CD4-positive, alpha-beta memory T cell (primary cell): ENCODE measurements around the gene TPI1. TPM values are rescaled to one million over a fixed set of nuclear protein-coding genes. Genes with fewer than 3 reads are reported as not detected.
A peak's percentile ranks its signal among the peaks of the same experiment; 100 is the strongest.
"Not testable (repeated sequence)": the region's sequence is repeated elsewhere in the genome, so short reads cannot be mapped to it uniquely, and the experiment has no call there.

ENCODE experiments used
- CTCF ChIA-PET: fragments of 350-600 bp; sonication (Branson Sonifier 250); formaldehyde crosslinking; loops from one replicate; lab custom pipeline; 2021; ENCODE audit warnings: inconsistent platforms; ENCODE audit not compliant: partially characterized antibody; lab: Charles Lee
- POLR2A ChIA-PET: fragments of 350-600 bp; sonication (Branson Sonifier 250); formaldehyde crosslinking; loops from one replicate; lab custom pipeline; 2021; ENCODE audit not compliant: partially characterized antibody; lab: Charles Lee
- DNase-seq, 5 donors: peaks; one replicate each; pipeline versions ENCODE4 v3.0.0 to v3.0.0-alpha.2; 2020 to 2022; ENCODE audit warnings: mixed read lengths in 1 of 5
- H3K27ac ChIP-seq: one replicate; pipeline ENCODE4 v1.7.0; 2013; ENCODE audit warnings: low read depth, low read length
- H3K27me3 ChIP-seq: 2 replicates; pipeline ENCODE4 v1.7.0; 2013; ENCODE audit warnings: mild to moderate bottlenecking, low read length, moderate library complexity; ENCODE audit not compliant: insufficient read depth
- H3K36me3 ChIP-seq: 2 replicates; pipeline ENCODE4 v1.7.0; 2013; ENCODE audit warnings: mild to moderate bottlenecking, low read length, moderate library complexity; ENCODE audit not compliant: insufficient read depth
- H3K4me1 ChIP-seq: 2 replicates; pipeline ENCODE4 v1.7.0; 2013; ENCODE audit warnings: mild to moderate bottlenecking, low read length, moderate library complexity; ENCODE audit not compliant: insufficient read depth
- H3K4me3 ChIP-seq, 2 donors: one replicate each; pipeline ENCODE4 v1.7.0; 2013; ENCODE audit warnings: low read length in 2 of 2, mild to moderate bottlenecking in 1 of 2
- H3K9me3 ChIP-seq, 2 donors: one replicate each; pipeline ENCODE4 v1.7.0; 2013; ENCODE audit warnings: low read length in 2 of 2, control low read depth in 1 of 2; ENCODE audit not compliant: control insufficient read depth in 1 of 2
- H3K27ac Mint-ChIP-seq, 7 donors: one replicate each; pipeline ENCODE4 v1.8.0; 2020 to 2021; ENCODE audit warnings: mixed read lengths in 7 of 7, mild to moderate bottlenecking in 6 of 7, inconsistent platforms in 3 of 7, moderate library complexity in 3 of 7
- H3K27me3 Mint-ChIP-seq, 2 donors: one replicate each; pipeline ENCODE4 v1.8.0; 2020 to 2021; ENCODE audit warnings: mixed read lengths in 2 of 2
- H3K36me3 Mint-ChIP-seq, 2 donors: one replicate each; pipeline ENCODE4 v1.8.0; 2020 to 2021; ENCODE audit warnings: mixed read lengths in 2 of 2, inconsistent platforms in 1 of 2, mild to moderate bottlenecking in 1 of 2
- H3K4me1 Mint-ChIP-seq, 4 donors: one replicate each; pipeline ENCODE4 v1.8.0; 2020 to 2021; ENCODE audit warnings: mixed read lengths in 4 of 4, mild to moderate bottlenecking in 1 of 4
- H3K4me3 Mint-ChIP-seq, 8 donors: one replicate each; pipeline ENCODE4 v1.8.0; 2020 to 2021; ENCODE audit warnings: mixed read lengths in 8 of 8, mild to moderate bottlenecking in 7 of 8, moderate library complexity in 6 of 8, inconsistent platforms in 3 of 8
- H3K9me3 Mint-ChIP-seq, 8 donors: one replicate each; pipeline ENCODE4 v1.8.0; 2020 to 2021; ENCODE audit warnings: mixed read lengths in 8 of 8, mild to moderate bottlenecking in 5 of 8, inconsistent platforms in 3 of 8, moderate library complexity in 1 of 8
- intact Hi-C: fragments of 100-400 bp; cut with micrococcal nuclease; formaldehyde crosslinking; loops from one replicate; pipeline ENCODE4 v1.15.1; 2023
- polyA plus RNA-seq, 2 donors: library from polyadenylated mRNA; unstranded; fragments of 300-500 nt; fragmentation: Illumina TruSeq; gene quantifications; one replicate each; pipeline ENCODE4 v1.2.3, GENCODE V29; 2021
- total RNA-seq, 2 experiments: library from RNA; stranded (reverse); gene quantifications; one replicate each; pipeline ENCODE4 v1.2.3, GENCODE V29; 2021

The TPI1 gene
- total and polyA plus RNA-seq, 4 experiments from 2014 or later = 155 to 777 (median 368) TPM

- Histone ChIP-seq H3K36me3 (peaks cover 80% of the 10 kb centered on the region), H3K27me3 (no peaks in the 10 kb centered on the region), H3K4me1 (peaks cover 1% of the 10 kb centered on the region), H3K9me3 (no peaks in the 10 kb centered on the region), H3K27ac (no peak overlapping the region), H3K4me3 (no peak overlapping the region)
- Mint-ChIP-seq H3K9me3 (no peaks in the 10 kb centered on the region), H3K27ac (peak overlapping the region in 1 of 7 donors; percentile 42), H3K36me3 (peaks cover 63 to 71% of the 10 kb centered on the region in 2 donors), H3K4me3 (no peak overlapping the region), H3K27me3 (no peaks in the 10 kb centered on the region), H3K4me1 (peaks cover 0 to 6% (median 2%) of the 10 kb centered on the region in 4 donors)
- intact Hi-C loops = no loop called here
- DNase-seq = peak in 1 of 5 donors; percentile 9
- CTCF ChIA-PET = interaction anchor here (1.3 to 2.5 kb wide), 3 partner anchors 9 to 31 kb away, joined by 5 to 17 read pairs (median 8); partner anchors contain the start of gene SPSB2
- POLR2A ChIA-PET = interaction anchor here (1.0 to 1.1 kb wide), 2 partner anchors 9 to 12 kb away, joined by 3 to 4 read pairs; partner anchors contain the start of gene CDCA3
Measured at GRCh38 chr12:6860116-6860515, 7.2 kb upstream of the TPI1 start.

DNA sequence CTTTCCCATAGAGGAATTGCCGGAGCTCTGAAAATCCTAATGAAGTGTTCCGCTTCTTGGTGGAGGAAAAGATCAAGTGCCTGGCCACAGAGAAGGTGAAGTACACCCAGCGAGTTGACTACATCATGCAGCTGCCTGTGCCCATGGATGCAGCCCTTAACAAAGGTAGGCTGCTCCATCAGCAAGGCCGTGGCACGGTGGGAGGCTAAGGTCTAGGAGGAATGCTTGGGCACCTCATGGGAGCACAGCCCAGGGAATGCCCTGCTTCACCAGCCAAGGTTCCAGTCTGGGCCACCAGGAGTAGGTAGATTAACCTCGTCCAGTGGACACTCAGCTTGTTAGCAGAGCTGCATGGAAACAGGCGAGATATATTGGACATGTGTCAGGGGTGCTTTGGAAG lies 6.4 kb upstream of the TPI1 start:
- H3K4me3 Mint-ChIP-seq = no peak overlapping the region
- Histone ChIP-seq H3K36me3 (peaks cover 71% of the 10 kb centered on the region), H3K27ac (no peak overlapping the region), H3K4me1 (no peaks in the 10 kb centered on the region), H3K9me3 (no peaks in the 10 kb centered on the region), H3K4me3 (no peak overlapping the region), H3K27me3 (no peaks in the 10 kb centered on the region)
- no peak for DNase-seq
- H3K4me1 Mint-ChIP-seq = peaks cover 0 to 6% (median under 1%) of the 10 kb centered on the region in 4 donors
- peaks cover 60 to 74% of the 10 kb centered on the region in 2 donors for H3K36me3 Mint-ChIP-seq
- no peaks in the 10 kb centered on the region for H3K27me3 Mint-ChIP-seq
- intact Hi-C loops = no loop called here
- POLR2A ChIA-PET = interaction anchor here (1.0 to 1.4 kb wide), 2 partner anchors 12 to 25 kb away, joined by 3 to 5 read pairs; partner anchors contain the start of gene SPSB2
- H3K27ac Mint-ChIP-seq = peak overlapping the region in 1 of 7 donors; percentile 23
- H3K9me3 Mint-ChIP-seq = no peaks in the 10 kb centered on the region
- CTCF ChIA-PET = interaction anchor here (1.7 to 2.5 kb wide), 2 partner anchors 9 to 11 kb away, joined by 8 to 17 read pairs; partner anchors contain the start of gene SPSB2

- H3K27ac ChIP-seq = no peak overlapping the region
- H3K4me1 ChIP-seq = peaks cover 1% of the 10 kb centered on the region
- H3K36me3 Mint-ChIP-seq = peaks cover 59 to 74% of the 10 kb centered on the region in 2 donors
- DNase-seq = no peak
- no peaks in the 10 kb centered on the region for H3K9me3 ChIP-seq
- no peak overlapping the region for H3K4me3 Mint-ChIP-seq
- H3K36me3 ChIP-seq = peaks cover 67% of the 10 kb centered on the region
- intact Hi-C loops = no loop called here
- H3K4me1 Mint-ChIP-seq = peaks cover under 1 to 6% (median under 1%) of the 10 kb centered on the region in 4 donors
- ChIA-PET POLR2A (interaction anchor here (1.0 to 1.4 kb wide), 2 partner anchors 11 to 26 kb away, joined by 3 to 5 read pairs; partner anchors contain the start of gene SPSB2), CTCF (interaction anchor here (1.1 to 2.5 kb wide), 2 partner anchors 9 to 11 kb away, joined by 4 to 17 read pairs; partner anchors contain the start of gene SPSB2)
- H3K4me3 ChIP-seq = no peak overlapping the region
- no peaks in the 10 kb centered on the region for H3K27me3 Mint-ChIP-seq
- no peak overlapping the region for H3K27ac Mint-ChIP-seq
- no peaks in the 10 kb centered on the region for H3K9me3 Mint-ChIP-seq
- H3K27me3 ChIP-seq = no peaks in the 10 kb centered on the region
Measured at GRCh38 chr12:6861391-6861790, 5.9 kb upstream of the TPI1 start.

GRCh38 chr12:6863033-6863432 lies 4.3 kb upstream of the TPI1 start:
- intact Hi-C loops = no loop called here

GRCh38 chr12:6863586-6864321 lies 3.6 kb upstream of the TPI1 start:
- peaks cover 43 to 72% of the 10 kb centered on the region in 2 donors for H3K36me3 Mint-ChIP-seq
- peaks cover 43% of the 10 kb centered on the region for H3K36me3 ChIP-seq
- H3K4me3 Mint-ChIP-seq = no peak overlapping the region
- no peak for DNase-seq
- intact Hi-C loops = no loop called here
- no peaks in the 10 kb centered on the region for H3K27me3 Mint-ChIP-seq
- POLR2A ChIA-PET = interaction anchor here (0.9 to 11.0 kb wide), 4 partner anchors 9 to 84 kb away, joined by 3 to 270 read pairs (median 6); partner anchors contain the start of genes C12orf57, CDCA3, RNU7-1 and SPSB2
- no peak overlapping the region for H3K4me3 ChIP-seq
- no peak overlapping the region for H3K27ac ChIP-seq
- CTCF ChIA-PET = interaction anchor here (1.0 to 1.2 kb wide), 4 partner anchors 8 to 28 kb away, joined by 3 read pairs; partner anchors contain the start of gene SPSB2
- peaks cover 9 to 20% (median 13%) of the 10 kb centered on the region in 4 donors for H3K4me1 Mint-ChIP-seq
- no peaks in the 10 kb centered on the region for H3K9me3 ChIP-seq
- peaks cover 15% of the 10 kb centered on the region for H3K4me1 ChIP-seq
- H3K27ac Mint-ChIP-seq = peak overlapping the region in 2 of 7 donors; percentile 27 to 53
- H3K9me3 Mint-ChIP-seq = no peaks in the 10 kb centered on the region
- no peaks in the 10 kb centered on the region for H3K27me3 ChIP-seq

More at GRCh38 chr12:6863033-6863432, 4.3 kb upstream of the TPI1 start:
- H3K27me3 Mint-ChIP-seq = no peaks in the 10 kb centered on the region
- Histone ChIP-seq H3K27me3 (no peaks in the 10 kb centered on the region), H3K27ac (no peak overlapping the region), H3K4me1 (peaks cover 8% of the 10 kb centered on the region), H3K9me3 (no peaks in the 10 kb centered on the region), H3K36me3 (peaks cover 50% of the 10 kb centered on the region), H3K4me3 (no peak overlapping the region)
- no peak overlapping the region for H3K4me3 Mint-ChIP-seq
- H3K27ac Mint-ChIP-seq = peak overlapping the region in 1 of 7 donors; percentile 47
- POLR2A ChIA-PET = interaction anchor here (0.9 to 1.0 kb wide), 2 partner anchors 28 to 85 kb away, joined by 3 read pairs; no protein-coding TSS in a partner anchor
- DNase-seq = no peak
- no peaks in the 10 kb centered on the region for H3K9me3 Mint-ChIP-seq
- peaks cover 46 to 68% of the 10 kb centered on the region in 2 donors for H3K36me3 Mint-ChIP-seq
- peaks cover 3 to 12% (median 6%) of the 10 kb centered on the region in 4 donors for H3K4me1 Mint-ChIP-seq
- CTCF ChIA-PET = interaction anchor here (1.0 to 1.1 kb wide), 3 partner anchors 9 to 28 kb away, joined by 3 read pairs; no protein-coding TSS in a partner anchor

DNA sequence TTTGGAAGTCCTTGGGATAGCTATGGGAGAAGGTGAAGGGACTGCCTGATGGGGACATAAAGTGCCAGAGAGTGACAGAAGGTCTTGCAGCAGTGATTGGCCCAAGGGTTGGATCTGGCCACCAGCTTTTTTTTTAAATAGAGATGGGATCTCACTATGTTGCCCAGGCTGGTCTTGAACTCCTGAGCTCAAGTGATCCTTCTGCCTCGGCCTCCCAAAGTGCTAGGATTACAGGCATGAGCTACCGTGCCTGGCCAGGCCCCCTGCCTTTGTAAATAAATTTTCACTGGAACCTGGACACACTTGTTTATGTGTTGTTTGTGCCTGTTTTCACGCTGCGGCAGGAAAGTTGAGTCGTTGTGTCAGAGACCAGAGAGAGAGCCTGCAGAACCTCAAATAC lies 2.0 kb upstream of the TPI1 start:
- DNase-seq, H3K27me3 Mint-ChIP-seq, H3K9me3 ChIP-seq, intact Hi-C loops, H3K27me3 ChIP-seq, H3K27ac ChIP-seq, H3K4me3 ChIP-seq, H3K9me3 Mint-ChIP-seq: not testable (repeated sequence)
- Mint-ChIP-seq H3K27ac (peak overlapping the region in 6 of 7 donors; percentile 17 to 83 (median 58)), H3K4me3 (peak overlapping the region in 5 of 8 donors; percentile 6 to 95 (median 52)), H3K36me3 (peaks cover 37 to 74% of the 10 kb centered on the region in 2 donors), H3K4me1 (peaks cover 20 to 35% (median 28%) of the 10 kb centered on the region in 4 donors)
- ChIA-PET CTCF (interaction anchor here (1.1 to 1.5 kb wide), 4 partner anchors 10 to 242 kb away, joined by 3 to 7 read pairs (median 5); partner anchors contain the start of gene CDCA3), POLR2A (interaction anchor here (1.0 to 11.0 kb wide), 3 partner anchors 11 to 79 kb away, joined by 3 to 270 read pairs (median 8); partner anchors contain the start of genes C12orf57, CDCA3, RNU7-1 and USP5)
- Histone ChIP-seq H3K4me1 (peaks cover 31% of the 10 kb centered on the region), H3K36me3 (peaks cover 39% of the 10 kb centered on the region)
